ENCODE measurements around the gene C2orf42. TPM values are rescaled to one million over a fixed set of nuclear protein-coding genes. Genes with fewer than 3 reads are reported as not detected.

The C2orf42 gene
- total and polyA plus RNA-seq, 4 donors, result 12.5 to 24.8 (median 18.6) TPM

GRCh38 chr2:70123051-70123828, 67.6 kb downstream of the C2orf42 start:
- Histone ChIP-seq H3K4me3 (ENCODE audit: low read depth, low read length) (peak overlapping the region; percentile 77), H3K36me3 (ENCODE audit: control insufficient read depth, insufficient read depth, low read length) (no peaks in the 10 kb centered on the region), H3K27ac (ENCODE audit: low read depth, low read length) (peak overlapping the region; percentile 99), H3K9me3 (ENCODE audit: control insufficient read depth, insufficient read depth, low read length) (no peaks in the 10 kb centered on the region), H3K4me1 (ENCODE audit: control insufficient read depth, insufficient read depth, low read length) (peaks cover 25% of the 10 kb centered on the region), H3K27me3 (ENCODE audit: control insufficient read depth, insufficient read depth, low read length) (no peaks in the 10 kb centered on the region)
- peak in 2 of 6 donors; percentile 58 to 70 for DNase-seq (ENCODE audit: low read depth in 4 of 6, low spot score in 6 of 6)
- 53% methylated on average over 18 of the region's 20 CpGs for WGBS (ENCODE audit: insufficient coverage)

GRCh38 chr2:70122470-70122869, 68.3 kb downstream of the C2orf42 start:
- Histone ChIP-seq H3K4me1 (ENCODE audit: control insufficient read depth, insufficient read depth, low read length) (peaks cover 25% of the 10 kb centered on the region), H3K36me3 (ENCODE audit: control insufficient read depth, insufficient read depth, low read length) (no peaks in the 10 kb centered on the region), H3K27ac (ENCODE audit: low read depth, low read length) (peak overlapping the region; percentile 19), H3K9me3 (ENCODE audit: control insufficient read depth, insufficient read depth, low read length) (no peaks in the 10 kb centered on the region), H3K27me3 (ENCODE audit: control insufficient read depth, insufficient read depth, low read length) (no peaks in the 10 kb centered on the region), H3K4me3 (ENCODE audit: low read depth, low read length) (no peak overlapping the region)
- WGBS (ENCODE audit: insufficient coverage), result no CpG with 5 or more reads among the region's 4 CpGs
- DNase-seq (ENCODE audit: low read depth in 4 of 6, low spot score in 6 of 6), result no peak

- no peaks in the 10 kb centered on the region for H3K36me3 ChIP-seq (ENCODE audit: control insufficient read depth, insufficient read depth, low read length)
- H3K27me3 ChIP-seq (ENCODE audit: control insufficient read depth, insufficient read depth, low read length), result no peaks in the 10 kb centered on the region
- no peak for DNase-seq (ENCODE audit: low read depth in 4 of 6, low spot score in 6 of 6)
- H3K4me3 ChIP-seq (ENCODE audit: low read depth, low read length), result no peak overlapping the region
- no peaks in the 10 kb centered on the region for H3K9me3 ChIP-seq (ENCODE audit: control insufficient read depth, insufficient read depth, low read length)
- H3K27ac ChIP-seq (ENCODE audit: low read depth, low read length), result no peak overlapping the region
- peaks cover 25% of the 10 kb centered on the region for H3K4me1 ChIP-seq (ENCODE audit: control insufficient read depth, insufficient read depth, low read length)
- WGBS (ENCODE audit: insufficient coverage), result 75% methylated on average over 3 of the region's 6 CpGs
Observed at GRCh38 chr2:70121627-70122372, 69.0 kb downstream of the C2orf42 start.

GRCh38 chr2:70118798-70119454, 71.9 kb downstream of the C2orf42 start:
- 19% methylated on average over 3 of the region's 4 CpGs for WGBS (ENCODE audit: insufficient coverage)
- no peak overlapping the region for H3K27ac ChIP-seq (ENCODE audit: low read depth, low read length)

GRCh38 chr2:70116936-70117552, 73.8 kb downstream of the C2orf42 start:
- DNase-seq (ENCODE audit: low read depth in 4 of 6, low spot score in 6 of 6), result peak in 1 of 6 donors; percentile 76
- Histone ChIP-seq H3K27me3 (ENCODE audit: control insufficient read depth, insufficient read depth, low read length) (no peaks in the 10 kb centered on the region), H3K9me3 (ENCODE audit: control insufficient read depth, insufficient read depth, low read length) (no peaks in the 10 kb centered on the region), H3K4me1 (ENCODE audit: control insufficient read depth, insufficient read depth, low read length) (peaks cover 17% of the 10 kb centered on the region), H3K27ac (ENCODE audit: low read depth, low read length) (peak overlapping the region; percentile 31), H3K36me3 (ENCODE audit: control insufficient read depth, insufficient read depth, low read length) (no peaks in the 10 kb centered on the region), H3K4me3 (ENCODE audit: low read depth, low read length) (no peak overlapping the region)
- WGBS (ENCODE audit: insufficient coverage), result no CpG with 5 or more reads among the region's 2 CpGs

More at GRCh38 chr2:70118798-70119454, 71.9 kb downstream of the C2orf42 start:
- Histone ChIP-seq H3K4me3 (ENCODE audit: low read depth, low read length) (no peak overlapping the region), H3K9me3 (ENCODE audit: control insufficient read depth, insufficient read depth, low read length) (no peaks in the 10 kb centered on the region), H3K4me1 (ENCODE audit: control insufficient read depth, insufficient read depth, low read length) (peaks cover 24% of the 10 kb centered on the region), H3K36me3 (ENCODE audit: control insufficient read depth, insufficient read depth, low read length) (no peaks in the 10 kb centered on the region), H3K27me3 (ENCODE audit: control insufficient read depth, insufficient read depth, low read length) (no peaks in the 10 kb centered on the region)
- DNase-seq (ENCODE audit: low read depth in 4 of 6, low spot score in 6 of 6), result peak in 1 of 6 donors; percentile 41

GRCh38 chr2:70115646-70116442, 75.0 kb downstream of the C2orf42 start:
- peak in 1 of 6 donors; percentile 10 for DNase-seq (ENCODE audit: low read depth in 4 of 6, low spot score in 6 of 6)
- WGBS (ENCODE audit: insufficient coverage), result 31% methylated on average over 6 of the region's 8 CpGs
- no peaks in the 10 kb centered on the region for H3K9me3 ChIP-seq (ENCODE audit: control insufficient read depth, insufficient read depth, low read length)
- H3K27me3 ChIP-seq (ENCODE audit: control insufficient read depth, insufficient read depth, low read length), result no peaks in the 10 kb centered on the region
- H3K4me1 ChIP-seq (ENCODE audit: control insufficient read depth, insufficient read depth, low read length), result peaks cover 17% of the 10 kb centered on the region
- peak overlapping the region; percentile 31 for H3K27ac ChIP-seq (ENCODE audit: low read depth, low read length)
- H3K4me3 ChIP-seq (ENCODE audit: low read depth, low read length), result no peak overlapping the region
- H3K36me3 ChIP-seq (ENCODE audit: control insufficient read depth, insufficient read depth, low read length), result no peaks in the 10 kb centered on the region

GRCh38 chr2:70113359-70114070, 77.3 kb downstream of the C2orf42 start:
- Histone ChIP-seq H3K27me3 (ENCODE audit: control insufficient read depth, insufficient read depth, low read length) (no peaks in the 10 kb centered on the region), H3K27ac (ENCODE audit: low read depth, low read length) (no peak overlapping the region), H3K36me3 (ENCODE audit: control insufficient read depth, insufficient read depth, low read length) (no peaks in the 10 kb centered on the region), H3K4me3 (ENCODE audit: low read depth, low read length) (no peak overlapping the region), H3K9me3 (ENCODE audit: control insufficient read depth, insufficient read depth, low read length) (no peaks in the 10 kb centered on the region), H3K4me1 (ENCODE audit: control insufficient read depth, insufficient read depth, low read length) (peaks cover 21% of the 10 kb centered on the region)
- WGBS (ENCODE audit: insufficient coverage), result 95% methylated on average over 3 of the region's 4 CpGs
- no peak for DNase-seq (ENCODE audit: low read depth in 4 of 6, low spot score in 6 of 6)

GRCh38 chr2:70111752-70112591, 78.8 kb downstream of the C2orf42 start:
- no peaks in the 10 kb centered on the region for H3K36me3 ChIP-seq (ENCODE audit: control insufficient read depth, insufficient read depth, low read length)

More at GRCh38 chr2:70111752-70112591, 78.8 kb downstream of the C2orf42 start:
- DNase-seq (ENCODE audit: low read depth in 4 of 6, low spot score in 6 of 6), result no peak
- H3K9me3 ChIP-seq (ENCODE audit: control insufficient read depth, insufficient read depth, low read length), result no peaks in the 10 kb centered on the region
- 100% methylated on average over 1 of the region's 7 CpGs for WGBS (ENCODE audit: insufficient coverage)
- H3K4me3 ChIP-seq (ENCODE audit: low read depth, low read length), result no peak overlapping the region
- H3K4me1 ChIP-seq (ENCODE audit: control insufficient read depth, insufficient read depth, low read length), result peaks cover 31% of the 10 kb centered on the region
- H3K27ac ChIP-seq (ENCODE audit: low read depth, low read length), result no peak overlapping the region
- no peaks in the 10 kb centered on the region for H3K27me3 ChIP-seq (ENCODE audit: control insufficient read depth, insufficient read depth, low read length)
